ENCODE data around the gene PPP2R3B.
"Not testable (repeated sequence)": the region's sequence is repeated elsewhere in the genome, so short reads cannot be mapped to it uniquely, and the experiment has no call there.

PPP2R3B gene

DNA sequence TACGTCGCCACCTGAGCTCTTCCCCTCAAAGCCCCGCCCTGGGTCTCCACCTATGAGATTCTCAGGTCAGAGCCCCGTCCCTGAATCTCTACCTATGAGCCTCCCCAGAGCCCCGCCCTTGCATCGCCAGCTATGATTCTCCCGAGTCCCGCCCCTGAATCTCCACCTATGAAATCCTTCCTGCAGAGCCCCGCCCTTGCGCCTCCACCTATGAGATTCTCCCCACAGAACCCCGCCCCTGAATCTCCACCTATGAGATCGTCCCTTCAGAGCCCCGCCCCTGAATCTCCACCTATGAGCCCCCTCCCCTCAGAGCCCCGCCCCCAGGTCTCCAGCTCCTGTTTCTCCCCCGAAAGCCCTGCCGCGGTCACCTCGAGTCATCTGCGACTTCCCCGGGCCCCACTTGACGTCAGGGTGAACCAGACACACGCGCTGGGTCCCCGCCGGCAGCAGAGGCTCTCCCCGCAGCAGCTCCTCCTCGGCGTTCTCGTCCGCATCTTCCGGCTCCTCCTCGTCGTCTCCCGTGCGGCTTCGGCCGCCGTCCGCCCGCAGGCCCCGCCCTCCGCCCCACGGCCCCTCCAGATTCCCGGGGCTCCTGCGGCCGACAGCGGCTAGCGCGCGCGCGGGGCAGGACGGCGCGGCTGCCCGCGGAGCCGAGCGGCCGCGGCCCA lies 68.5 kb downstream of the PPP2R3B start:
- DNase-seq = no peak

DNA sequence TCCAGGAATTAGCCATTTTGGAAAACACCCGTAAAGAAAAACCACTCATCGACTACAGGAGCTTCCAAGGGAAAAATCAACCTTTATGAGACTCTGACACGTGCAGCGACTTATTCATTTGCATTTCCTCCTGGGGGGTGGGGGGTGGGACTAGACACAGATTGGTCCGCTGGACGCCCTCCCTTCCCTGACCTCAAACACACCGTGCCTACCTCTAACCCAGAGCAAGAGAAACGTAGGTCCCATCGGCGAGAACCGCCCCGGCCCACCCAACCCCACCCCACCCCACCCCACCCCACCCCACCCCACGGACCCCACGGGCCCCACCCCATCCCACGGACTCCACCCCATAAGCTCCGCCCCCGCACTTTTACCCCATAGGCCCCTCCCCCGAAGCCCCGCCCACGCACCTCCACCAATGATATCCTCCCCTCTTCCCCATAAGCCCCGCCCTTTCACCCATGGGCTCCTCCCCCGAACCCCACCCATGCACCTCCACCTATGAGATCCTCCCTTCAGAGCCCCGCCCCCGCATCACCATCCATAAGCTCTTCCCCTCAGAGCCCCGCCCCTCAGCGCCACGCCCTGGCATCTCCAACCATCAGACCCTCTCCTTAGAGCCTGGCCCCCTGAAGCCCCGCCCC lies 69.2 kb downstream of the PPP2R3B start:
- DNase-seq = no peak

DNA sequence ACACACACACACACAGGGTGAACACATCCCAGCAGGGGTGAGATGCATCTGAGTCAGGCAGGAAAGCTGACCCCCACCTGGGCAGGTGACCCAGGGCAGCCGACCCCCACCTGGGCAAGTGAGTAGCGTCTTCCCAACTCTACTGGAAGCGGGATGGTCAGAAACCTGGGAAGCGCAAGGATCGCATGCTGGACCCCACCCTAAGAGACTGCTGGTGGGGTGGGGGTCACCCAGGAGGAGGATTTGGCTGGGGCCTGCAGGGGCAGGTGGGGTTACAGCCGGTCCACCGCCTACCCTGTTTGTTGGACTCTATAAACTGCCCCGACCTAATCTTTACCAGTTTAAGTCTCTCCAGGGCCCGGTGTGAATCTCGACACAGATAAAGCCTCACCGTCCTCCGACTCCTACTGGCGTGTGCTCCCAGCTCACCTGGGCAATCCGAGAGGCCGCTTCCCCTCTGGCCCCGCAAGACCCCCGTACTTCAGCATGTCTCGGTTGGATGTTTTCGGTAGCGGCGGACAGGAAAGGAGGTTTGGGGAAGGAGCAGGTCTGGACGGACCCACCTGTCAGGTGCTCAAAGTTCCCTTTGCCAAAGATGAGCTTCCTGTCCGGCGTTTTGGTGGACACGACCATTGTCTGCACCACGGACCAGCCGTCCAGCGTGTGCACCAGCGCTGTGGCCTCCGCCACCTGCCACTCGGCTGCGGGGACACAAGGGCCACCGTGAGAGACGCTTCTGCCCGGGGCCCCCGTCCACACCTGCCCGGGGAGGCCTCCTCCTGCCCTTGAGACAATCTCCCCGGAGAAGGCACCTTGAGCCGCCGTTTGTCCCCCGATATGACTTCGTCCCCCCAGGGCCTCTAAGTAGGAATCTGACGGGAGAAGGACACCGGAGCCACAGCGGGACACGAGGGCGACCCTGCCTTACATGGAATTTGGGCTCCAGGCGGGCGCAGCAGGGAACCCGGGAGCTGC lies 70.1 kb downstream of the PPP2R3B start:
- DNase-seq = no peak

DNA sequence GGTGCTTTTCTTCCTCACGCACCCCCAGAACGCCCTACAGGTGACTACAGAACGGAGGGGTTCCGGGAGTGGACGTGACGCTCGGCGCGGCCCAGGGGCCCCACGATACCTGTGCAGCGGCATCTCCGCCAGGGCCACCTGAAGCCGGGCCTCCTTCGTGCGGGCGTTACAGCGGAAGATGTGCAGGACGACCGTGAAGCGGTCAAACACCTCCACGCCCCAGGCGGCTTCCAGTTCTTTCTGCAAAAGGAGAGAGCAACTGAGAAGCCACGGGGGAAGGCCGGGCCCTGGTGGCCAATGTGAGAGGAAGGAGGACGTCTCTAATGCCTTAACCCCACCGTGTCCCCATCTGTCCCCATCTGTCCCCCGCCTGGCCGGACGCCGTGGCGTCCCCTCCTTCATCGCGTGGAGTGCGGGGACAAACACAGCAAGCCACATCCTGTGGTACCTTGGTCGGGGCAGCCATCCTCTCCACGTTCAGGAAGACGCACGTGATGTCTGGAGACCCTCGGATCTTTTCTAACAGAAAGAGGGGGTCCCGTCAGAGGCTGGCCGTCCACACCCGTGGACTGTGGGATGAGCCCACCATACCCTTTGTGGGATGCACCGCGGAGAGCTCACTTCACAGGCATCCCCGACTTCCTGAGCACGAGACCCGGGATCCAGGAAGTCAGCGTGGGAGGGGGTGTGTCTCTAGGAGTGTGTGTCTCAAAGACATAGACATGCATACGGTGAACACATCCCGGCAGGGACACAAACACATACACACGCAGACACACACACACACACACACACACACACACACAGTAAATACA lies 71.7 kb downstream of the PPP2R3B start:
- no peak for DNase-seq

DNA sequence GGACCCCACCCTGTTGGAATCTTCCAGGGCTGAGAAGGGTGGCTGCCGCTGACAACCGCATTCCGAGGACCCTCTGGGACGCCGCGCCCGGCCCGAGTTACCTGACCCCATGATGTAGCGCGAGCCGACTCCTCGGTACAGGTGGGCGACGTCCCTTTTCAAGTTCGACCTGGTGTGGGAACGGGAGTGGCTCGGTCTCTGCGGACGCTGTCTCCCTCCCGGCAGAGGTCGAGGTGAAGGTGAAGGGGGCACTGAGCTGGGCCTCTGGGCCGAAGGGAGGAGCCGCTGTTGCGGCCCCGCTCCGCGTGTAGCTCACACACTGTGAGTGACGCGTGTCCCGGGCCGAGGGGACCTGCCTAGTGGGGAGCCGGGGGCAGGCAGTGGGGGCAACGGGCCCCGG lies 72.7 kb downstream of the PPP2R3B start:
- no peak for DNase-seq

DNA sequence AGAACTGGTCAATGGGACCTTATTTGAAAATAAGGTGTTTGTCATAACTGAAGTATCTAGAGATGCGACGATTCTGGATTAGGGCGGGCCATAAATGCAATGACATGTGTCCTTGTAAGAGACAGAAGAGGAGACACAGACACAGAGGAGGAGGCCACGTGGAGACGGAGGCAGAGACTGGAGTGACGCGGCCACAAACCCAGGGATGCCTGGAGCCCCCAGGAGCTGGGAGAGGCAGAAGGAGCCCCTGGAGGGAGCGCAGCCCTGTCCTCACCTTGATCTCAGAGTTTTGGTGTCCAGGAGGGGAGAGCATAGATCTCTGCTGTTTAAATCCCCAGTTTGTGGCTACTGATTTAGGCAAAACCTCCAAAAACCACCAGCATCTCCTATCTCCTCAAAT lies 73.2 kb downstream of the PPP2R3B start:
- no peak for DNase-seq

DNA sequence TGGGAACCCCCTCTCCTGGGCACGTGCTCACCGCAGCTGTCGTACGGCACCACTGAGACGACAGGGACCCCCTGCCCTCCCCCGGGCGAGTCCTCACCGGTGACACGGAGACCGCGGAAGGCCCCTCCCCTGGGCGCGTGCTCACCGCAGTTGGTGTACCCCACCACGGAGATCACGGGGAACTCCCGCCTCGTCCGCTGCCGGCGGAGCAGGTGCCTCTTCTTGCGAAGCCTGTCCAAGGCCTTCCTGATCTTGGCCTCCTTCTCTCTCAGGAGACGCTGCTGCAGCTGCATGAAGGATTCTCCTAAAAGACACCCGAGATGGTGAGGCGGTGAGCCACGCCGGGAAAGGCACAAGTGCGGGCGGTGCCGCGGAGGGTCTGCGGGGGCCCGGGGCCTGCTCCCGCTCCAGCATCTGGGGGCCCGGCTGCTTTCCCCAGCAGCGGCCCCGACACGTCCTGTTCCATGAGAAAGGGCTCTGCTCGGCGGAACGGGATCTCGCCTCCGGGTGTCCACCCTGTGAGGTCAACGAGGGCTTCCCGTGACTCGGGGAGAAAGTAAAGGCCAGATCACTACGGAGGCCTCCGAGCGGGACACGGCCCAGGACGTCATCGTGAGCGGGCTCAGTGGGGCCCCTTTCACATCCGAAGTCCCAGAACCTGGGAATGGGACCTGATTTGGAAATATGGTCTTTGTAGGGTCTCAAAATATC lies 73.9 kb downstream of the PPP2R3B start:
- DNase-seq = no peak

DNA sequence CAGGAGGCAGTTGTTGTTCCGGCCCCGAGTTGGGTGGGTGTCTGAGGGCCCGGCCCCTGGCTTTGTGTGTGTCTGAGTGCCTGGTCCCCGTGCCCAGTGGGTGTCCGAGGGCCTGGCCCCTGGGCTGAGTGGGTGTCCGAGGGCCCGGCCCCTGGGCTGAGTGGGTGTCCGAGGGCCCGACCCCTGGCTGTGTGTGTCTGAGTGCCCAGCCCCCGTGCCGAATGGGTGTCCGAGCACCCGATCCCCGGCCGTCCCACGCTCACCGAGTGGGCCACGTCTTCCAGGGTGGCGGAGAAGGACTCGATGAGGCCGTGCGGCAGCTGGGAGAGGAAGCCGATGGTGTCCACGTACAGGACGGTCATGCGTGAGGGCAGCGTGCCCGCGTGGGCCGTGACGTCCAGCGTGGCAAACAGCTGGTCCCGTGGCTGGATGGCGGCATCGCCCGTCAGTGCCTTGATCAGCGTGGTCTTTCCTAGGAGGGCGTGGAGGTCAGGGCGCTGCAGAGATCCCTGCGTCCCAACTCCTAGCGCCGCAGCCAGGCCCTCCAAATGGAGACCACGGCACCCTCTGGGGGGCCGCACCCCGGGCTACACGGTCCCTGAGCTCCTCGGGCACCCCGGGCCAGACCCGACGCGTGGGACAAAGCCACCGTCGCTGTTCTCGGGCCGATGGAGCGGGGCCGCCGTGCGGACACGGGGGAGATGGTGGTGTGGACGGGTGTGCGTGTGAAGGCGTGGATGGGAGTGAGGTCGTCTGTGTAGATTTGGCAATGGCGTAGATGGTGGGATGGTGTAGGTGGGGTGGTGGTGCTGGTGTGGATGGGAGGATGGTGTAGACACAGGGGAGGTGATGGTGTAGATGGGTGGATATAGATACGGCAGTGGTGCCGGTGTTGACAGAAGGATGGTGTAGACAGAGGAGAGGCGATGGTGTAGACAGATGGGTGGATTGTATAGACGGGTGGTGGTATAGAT lies 75.3 kb downstream of the PPP2R3B start:
- DNase-seq = no peak

DNA sequence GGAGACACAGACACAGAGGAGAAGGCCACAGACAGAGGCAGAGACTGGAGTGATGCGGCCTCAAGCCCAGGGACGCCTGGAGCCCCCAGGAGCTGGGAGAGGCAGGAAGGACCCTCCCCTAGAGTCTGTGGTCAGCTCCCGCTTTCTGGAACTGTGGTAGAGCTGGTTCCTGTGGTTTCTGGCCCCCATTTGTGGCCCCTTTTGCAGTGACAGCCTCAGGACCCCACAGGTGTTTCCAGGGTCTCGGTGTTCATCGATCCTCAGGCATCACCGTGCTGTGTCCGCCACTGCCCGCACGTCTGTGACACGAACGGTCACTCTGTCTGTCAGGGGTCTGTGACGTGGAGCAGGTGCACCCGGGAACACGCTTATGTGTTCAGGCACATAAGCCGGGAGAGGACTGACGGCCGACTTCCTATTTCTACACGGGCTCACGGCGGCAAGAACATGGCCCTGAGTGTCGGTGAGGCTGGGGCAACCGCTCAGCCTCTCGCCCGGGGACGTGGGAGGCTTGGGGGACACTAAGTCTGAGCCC lies 76.0 kb downstream of the PPP2R3B start:
- no peak for DNase-seq

DNA sequence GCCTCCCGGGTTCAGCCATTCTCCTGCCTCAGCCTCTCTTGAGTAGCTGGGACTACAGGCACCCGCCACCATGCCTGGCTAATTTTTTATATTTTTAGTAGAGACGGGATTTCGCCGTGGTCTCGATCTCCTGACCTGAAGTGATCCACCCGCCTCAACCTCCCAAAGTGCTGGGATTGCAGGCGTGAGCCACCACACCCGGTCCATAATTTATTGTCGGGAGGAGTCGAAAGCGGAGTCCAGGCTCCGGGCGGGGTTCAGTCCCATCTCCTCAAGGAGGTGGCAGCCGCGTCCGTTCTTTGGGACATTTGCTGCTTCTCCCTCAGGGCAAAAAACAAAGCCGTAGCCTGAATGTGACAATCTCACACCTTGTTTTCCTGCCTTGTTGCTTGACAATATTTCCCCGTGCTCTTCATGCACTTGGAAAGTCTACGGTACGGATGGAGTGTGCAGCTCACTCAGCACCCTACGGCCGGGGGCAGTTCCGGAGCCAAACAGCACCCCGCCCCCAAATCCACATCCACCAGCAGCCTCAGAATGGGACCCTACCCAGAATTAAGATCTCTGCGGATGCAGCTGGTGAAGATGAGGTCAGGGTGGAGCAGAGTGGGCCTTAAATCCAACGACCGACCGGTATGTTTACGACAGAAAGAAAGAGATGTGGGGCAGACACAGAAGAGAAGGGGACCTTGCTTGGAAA lies 77.7 kb downstream of the PPP2R3B start:
- no peak for DNase-seq

DNA sequence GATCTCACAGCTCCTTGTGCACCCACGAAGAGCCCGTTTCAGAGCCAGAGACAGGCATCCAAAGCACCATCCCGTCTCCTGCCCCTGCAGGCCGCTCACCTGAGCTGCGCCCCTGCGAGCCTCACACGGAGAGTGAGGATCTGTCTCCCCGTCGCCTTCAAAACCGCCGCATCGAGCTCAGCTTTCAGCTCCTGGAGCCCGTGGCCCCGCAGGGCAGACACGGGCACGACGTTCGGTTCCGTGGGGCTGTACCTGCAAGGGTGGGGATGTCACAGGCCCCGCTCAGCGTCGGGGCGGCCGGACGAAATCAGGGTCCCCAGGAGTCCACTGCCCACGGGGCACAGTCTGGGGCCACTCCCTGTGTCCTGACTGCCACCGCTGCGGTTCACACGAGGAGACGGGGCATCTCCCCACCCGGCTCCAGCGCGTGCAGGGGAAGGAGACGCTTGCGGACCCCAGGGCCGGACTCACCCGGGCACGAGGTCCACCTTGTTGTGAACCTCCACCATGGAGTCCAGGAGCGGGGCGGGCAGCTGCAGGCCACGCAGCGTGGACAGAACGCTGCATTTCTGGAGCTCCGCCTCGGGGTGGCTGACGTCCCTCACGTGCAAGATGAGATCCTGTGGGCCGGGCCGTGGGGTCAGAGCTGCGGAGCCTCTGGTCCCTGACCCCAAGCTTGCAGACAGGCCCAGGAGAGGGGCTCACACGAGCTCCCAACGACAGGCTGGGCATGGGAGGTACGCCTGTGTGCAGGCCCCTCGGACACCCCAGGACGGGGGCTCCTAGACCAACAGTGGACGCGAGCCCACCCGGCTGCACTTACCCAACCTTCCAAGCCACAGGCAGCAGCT lies 79.2 kb downstream of the PPP2R3B start:
- DNase-seq = no peak

DNA sequence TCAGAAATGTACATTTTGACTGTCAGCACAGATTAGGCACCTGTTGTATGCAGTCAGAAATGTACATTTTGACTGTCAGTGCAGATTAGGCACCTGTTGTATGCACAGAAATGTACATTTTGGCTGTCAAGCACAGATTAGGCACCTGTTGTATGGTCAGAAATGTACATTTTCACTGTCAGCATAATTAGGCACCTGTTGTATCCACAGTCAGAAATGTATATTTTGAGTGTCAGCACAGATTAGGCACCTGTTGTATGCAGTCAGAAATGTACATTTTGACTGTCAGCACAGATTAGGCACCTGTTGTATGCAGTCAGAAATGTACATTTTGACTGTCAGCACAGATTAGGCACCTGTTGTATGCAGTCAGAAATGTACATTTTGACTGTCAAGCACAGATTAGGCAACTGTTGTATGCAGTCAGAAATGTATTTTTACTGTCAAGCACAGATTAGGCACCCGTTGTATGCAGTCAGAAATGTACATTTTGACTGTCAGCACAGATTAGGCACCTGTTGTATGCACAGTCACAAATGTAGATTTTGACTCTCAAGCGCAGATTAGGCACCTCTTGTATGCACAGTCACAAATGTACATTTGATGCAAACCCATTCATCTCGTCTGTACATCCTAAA lies 80.0 kb downstream of the PPP2R3B start:
- DNase-seq = not testable (repeated sequence)

DNA sequence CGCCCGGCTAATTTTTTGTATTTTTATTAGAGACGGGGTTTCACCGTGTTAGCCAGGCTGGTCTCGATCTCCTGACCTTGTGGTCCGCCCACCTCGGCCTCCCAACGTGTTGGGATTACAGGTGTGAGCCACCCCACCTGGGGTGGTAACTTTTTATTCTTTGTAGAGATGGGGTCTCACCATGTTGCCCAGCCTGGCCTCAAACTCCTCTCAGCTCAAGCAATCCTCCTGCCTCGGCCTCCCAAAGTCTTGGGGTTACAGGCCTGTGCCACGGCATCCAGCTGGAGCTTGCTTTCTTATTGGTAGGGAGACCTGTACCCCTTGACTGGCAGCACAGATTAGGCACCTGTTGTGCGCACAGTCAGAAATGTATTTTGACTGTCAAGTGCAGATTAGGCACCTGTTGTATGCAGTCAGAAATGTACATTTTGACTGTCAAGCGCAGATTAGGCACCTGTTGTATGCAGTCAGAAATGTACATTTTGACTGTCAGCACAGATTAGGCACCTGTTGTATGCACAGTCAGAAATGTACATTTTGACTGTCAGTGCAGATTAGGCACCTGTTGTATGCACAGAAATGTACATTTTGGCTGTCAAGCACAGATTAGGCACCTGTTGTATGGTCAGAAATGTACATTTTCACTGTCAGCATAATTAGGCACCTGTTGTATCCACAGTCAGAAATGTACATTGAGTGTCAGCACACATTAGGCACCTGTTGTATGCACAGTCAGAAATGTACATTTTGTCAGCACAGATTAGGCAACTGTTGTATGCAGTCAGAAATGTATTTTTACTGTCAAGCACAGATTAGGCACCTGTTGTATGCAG lies 80.7 kb downstream of the PPP2R3B start:
- DNase-seq = not testable (repeated sequence)

DNA sequence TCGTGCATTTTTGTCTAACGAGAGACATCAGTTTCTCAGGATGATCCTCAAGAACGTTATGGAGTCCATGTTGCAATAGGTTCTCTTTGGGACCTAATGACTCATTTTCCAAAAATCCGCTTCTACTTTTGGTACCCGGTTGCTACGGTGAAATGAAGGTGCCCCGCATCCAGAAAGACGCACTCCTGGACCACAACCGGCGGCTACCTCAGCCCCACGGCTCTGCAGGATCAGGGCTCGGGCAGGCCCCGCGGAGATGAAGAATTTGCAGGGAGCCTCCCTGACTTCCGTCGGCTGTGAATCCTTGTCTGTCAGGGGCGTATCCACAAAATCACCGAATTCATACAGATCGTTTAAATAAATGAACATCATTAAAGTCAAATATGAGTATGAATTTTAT lies 83.7 kb downstream of the PPP2R3B start:
- no peak for DNase-seq

DNA sequence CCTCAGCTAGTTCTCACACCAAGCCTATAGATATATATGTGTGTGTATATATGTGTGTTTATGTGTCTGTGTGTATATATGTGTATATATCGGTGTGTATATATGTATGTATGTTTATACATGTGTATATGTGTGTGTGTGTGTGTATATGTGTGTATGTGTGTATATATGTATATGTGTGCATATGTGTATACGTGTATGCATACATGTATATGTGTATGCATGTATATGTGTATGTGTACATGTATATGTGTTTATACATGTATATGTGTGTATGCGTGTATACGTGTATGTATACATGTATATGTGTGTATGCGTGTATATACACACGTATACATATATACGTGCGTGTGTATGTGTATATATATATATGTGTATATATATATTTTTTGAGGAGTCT lies 86.4 kb downstream of the PPP2R3B start:
- no peak for DNase-seq

DNA sequence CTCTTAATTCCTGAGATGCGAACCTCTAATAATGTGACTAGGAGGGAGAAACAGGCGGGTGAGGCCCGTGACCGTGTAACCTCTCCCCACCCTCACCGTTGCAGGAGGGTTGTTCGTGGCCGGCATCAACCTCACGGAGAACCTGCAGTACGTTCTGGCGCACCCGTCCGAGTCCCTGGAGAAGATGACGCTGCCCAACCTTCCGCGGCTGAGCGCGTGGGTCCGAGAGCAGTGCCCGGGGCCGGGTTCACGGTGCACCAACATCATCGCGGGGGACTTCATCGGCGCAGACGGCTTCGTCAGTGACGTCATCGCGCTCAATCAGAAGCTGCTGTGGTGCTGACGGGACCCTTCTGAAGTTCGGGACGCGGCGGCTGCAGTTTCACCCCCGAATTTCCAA lies 87.7 kb downstream of the PPP2R3B start:
- no peak for DNase-seq

DNA sequence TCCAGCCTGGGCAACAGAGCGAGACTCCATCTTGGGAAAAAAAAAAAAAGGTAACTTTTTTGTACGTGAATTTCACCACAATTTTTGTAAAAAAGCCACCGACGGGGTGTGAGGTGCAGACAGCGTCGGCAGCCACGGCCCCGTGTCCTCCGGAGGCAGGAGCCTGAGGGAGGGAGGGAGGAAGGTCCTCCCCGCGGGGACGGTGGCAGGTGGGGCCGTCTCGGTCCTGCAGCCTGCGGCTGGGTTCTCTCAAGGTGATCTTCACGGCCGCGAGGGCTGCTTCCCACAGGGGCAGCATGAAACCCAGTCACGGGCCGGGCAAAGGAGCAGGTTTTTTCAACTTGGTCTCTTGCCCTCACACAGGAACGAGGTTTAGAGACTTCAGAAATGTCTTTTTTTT lies 91.6 kb downstream of the PPP2R3B start:
- DNase-seq = no peak

All from NCI-H446 (cell line).